Liver (tissue), 9 donors: ENCODE measurements around the gene RCSD1. TPM values are rescaled to one million over a fixed set of nuclear protein-coding genes. Genes with fewer than 3 reads are reported as not detected.

Experiments used
- DNase-seq: peaks from one replicate; pipeline ENCODE4 v3.0.0-alpha.2; 2017; ENCODE audit warnings: low spot score
- H3K27ac ChIP-seq, 2 donors: one replicate each; pipeline ENCODE4 v1.7.0; 2013; ENCODE audit warnings: inconsistent platforms in 2 of 2, low read length in 2 of 2, control low read depth in 1 of 2, low read depth in 1 of 2, mild to moderate bottlenecking in 1 of 2
- H3K27me3 ChIP-seq, 4 donors: one replicate each; pipeline versions ENCODE4 v1.6.1 to v1.7.0; 2013; ENCODE audit warnings: low read length in 3 of 4, inconsistent platforms in 1 of 4, mild to moderate bottlenecking in 1 of 4, moderate library complexity in 1 of 4; ENCODE audit not compliant: control insufficient read depth in 4 of 4, insufficient read depth in 4 of 4
- H3K36me3 ChIP-seq, 4 donors: one replicate each; pipeline versions ENCODE4 v1.6.1 to v1.7.0; 2013; ENCODE audit warnings: low read length in 3 of 4, mild to moderate bottlenecking in 3 of 4, low read depth in 1 of 4, moderate library complexity in 1 of 4; ENCODE audit not compliant: control insufficient read depth in 4 of 4, insufficient read depth in 3 of 4
- H3K4me1 ChIP-seq, 4 donors: one replicate each; pipeline versions ENCODE4 v1.6.1 to v1.7.0; 2013; ENCODE audit warnings: low read length in 3 of 4, mild to moderate bottlenecking in 3 of 4, moderate library complexity in 1 of 4; ENCODE audit not compliant: control insufficient read depth in 4 of 4, insufficient read depth in 4 of 4
- H3K4me3 ChIP-seq, 3 donors: one replicate each; pipeline versions ENCODE4 v1.6.1 to v1.7.0; 2013; ENCODE audit warnings: low read length in 3 of 3, control low read depth in 1 of 3, low read depth in 1 of 3, mild to moderate bottlenecking in 1 of 3
- H3K9ac ChIP-seq, 2 donors: one replicate each; pipeline ENCODE4 v1.7.0; 2013; ENCODE audit warnings: low read length in 2 of 2, mild to moderate bottlenecking in 2 of 2, moderate library complexity in 2 of 2, control low read depth in 1 of 2, low read depth in 1 of 2
- H3K9me3 ChIP-seq, 4 donors: one replicate each; pipeline versions ENCODE4 v1.6.1 to v1.7.0; 2013; ENCODE audit warnings: low read length in 3 of 4; ENCODE audit not compliant: control insufficient read depth in 4 of 4
- ATF3 ChIP-seq: IDR thresholded peaks from 2 replicates; pipeline ENCODE4 v1.6.1; 2016; ENCODE audit warnings: antibody characterized with exemption
- EGR1 ChIP-seq, 2 donors: IDR thresholded peaks; 2 replicates each; pipeline ENCODE4 v1.6.1; 2016 to 2018; ENCODE audit warnings: antibody characterized with exemption in 2 of 2, low read depth in 2 of 2
- FOXA2 ChIP-seq: IDR thresholded peaks from 2 replicates; pipeline ENCODE4 v1.6.1; 2016; ENCODE audit warnings: antibody characterized with exemption
- GABPA ChIP-seq, 2 donors: IDR thresholded peaks in 1 of 2; conservative IDR thresholded peaks in 1 of 2; 2 replicates each; pipeline ENCODE4 v1.6.1; 2016; ENCODE audit warnings: antibody characterized with exemption in 2 of 2, mild to moderate bottlenecking in 1 of 2, moderate library complexity in 1 of 2
- HNF4A ChIP-seq, 2 donors: conservative IDR thresholded peaks; 2 replicates each; pipeline ENCODE4 v1.6.1; 2016; ENCODE audit warnings: antibody characterized with exemption in 2 of 2, mild to moderate bottlenecking in 2 of 2
- HNF4G ChIP-seq: IDR thresholded peaks from 2 replicates; pipeline ENCODE4 v1.6.1; 2016; ENCODE audit warnings: antibody characterized with exemption
- JUND ChIP-seq, 2 donors: IDR thresholded peaks; 2 replicates each; pipeline ENCODE4 v1.6.1; 2016; ENCODE audit warnings: antibody characterized with exemption in 2 of 2
- NR2F2 ChIP-seq: IDR thresholded peaks from 2 replicates; pipeline ENCODE4 v1.6.1; 2016; ENCODE audit warnings: antibody characterized with exemption
- REST ChIP-seq: IDR thresholded peaks from 2 replicates; pipeline ENCODE4 v1.6.1; 2016; ENCODE audit warnings: antibody characterized with exemption, mild to moderate bottlenecking
- SP1 ChIP-seq: IDR thresholded peaks from 2 replicates; pipeline ENCODE4 v1.6.1; 2018; ENCODE audit warnings: antibody characterized with exemption, mild to moderate bottlenecking
- TAF1 ChIP-seq: conservative IDR thresholded peaks from 2 replicates; pipeline ENCODE4 v1.6.1; 2016; ENCODE audit warnings: antibody characterized with exemption, mild to moderate bottlenecking
- YY1 ChIP-seq: IDR thresholded peaks from 2 replicates; pipeline ENCODE4 v1.6.1; 2016; ENCODE audit warnings: antibody characterized with exemption, mild to moderate bottlenecking
- ZBTB33 ChIP-seq: IDR thresholded peaks from 2 replicates; pipeline ENCODE4 v1.6.1; 2016; ENCODE audit warnings: antibody characterized with exemption
- WGBS: extraction: QIAGEN DNeasy Blood & Tissue Kit; methylation state at CpG from one replicate; pipeline ENCODE4 v1.1.7; 2013; 5-methylcytosine and 5-hydroxymethylcytosine counted together
- polyA plus RNA-seq, 2 donors: library from polyadenylated mRNA; stranded (reverse) in 1 of 2; unstranded in 1 of 2; fragments of 200-250 nt in 1 of 2; fragments of >200 nt in 1 of 2; fragmentation: Nextera tagmentation in 1 of 2; extraction: Ambion mirVana in 1 of 2; gene quantifications; one replicate each; pipeline versions ENCODE4 v1.2.1 to v1.2.3, GENCODE V29; 2013 to 2015
- total RNA-seq, 2 donors: library from RNA; depleted of rRNA; stranded (reverse); fragments of >200 nt; gene quantifications; one replicate each; pipeline ENCODE4 v1.2.3, GENCODE V29; 2014
- TF ChIP-seq, protein P1 (sequence below): IDR thresholded peaks from 2 replicates; pipeline ENCODE4 v1.6.1; 2016; ENCODE audit warnings: antibody characterized with exemption
- TF ChIP-seq, protein P2 (sequence below): fragments of 150-350 bp; IDR thresholded peaks from 2 replicates; pipeline ENCODE4 v1.5.1; 2017; ENCODE audit warnings: improper control_type of control experiment, low read depth, low read length; ENCODE audit not compliant: missing input control
- donor health status: healthy.
- donor health status: healthy.
- donor health status: healthy.
- donor health status: healthy.
- donor health status: healthy.

RCSD1 gene
- total and polyA plus RNA-seq, 4 donors, result 3.1 to 15.0 (median 6.0) TPM

DNA sequence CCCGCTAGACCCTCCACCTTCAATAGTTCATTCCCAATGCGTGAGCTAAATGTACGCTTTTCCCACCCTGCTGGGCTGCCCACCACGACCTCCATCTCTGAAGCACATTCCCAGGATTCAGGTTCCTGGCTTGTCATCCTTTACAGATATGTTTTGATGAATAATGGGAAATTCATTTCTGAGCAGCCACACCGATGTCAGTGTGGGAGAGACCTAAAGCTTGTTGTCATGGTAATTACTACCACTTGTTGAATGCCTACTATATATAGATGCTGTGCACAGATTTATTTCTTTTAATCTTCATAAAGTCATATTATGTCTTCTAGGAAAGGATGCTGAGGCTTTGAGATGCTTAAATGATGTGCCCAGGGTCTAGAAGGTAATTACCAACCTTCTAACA lies 8.0 kb downstream of the RCSD1 start:
- H3K36me3 ChIP-seq, result peaks cover 0 to 5% (median 1%) of the 10 kb centered on the region in 4 donors
- no peak overlapping the region for H3K27ac ChIP-seq
- no peak overlapping the region for H3K4me3 ChIP-seq
- 67% methylated on average over 5 of the region's 5 CpGs for WGBS
- H3K4me1 ChIP-seq, result peaks cover 0 to 13% (median 3%) of the 10 kb centered on the region in 4 donors
- H3K9me3 ChIP-seq, result no peaks in the 10 kb centered on the region
- TF ChIP-seq YY1, result no peak
- H3K9ac ChIP-seq, result no peak overlapping the region
- H3K27me3 ChIP-seq, result no peaks in the 10 kb centered on the region
- DNase-seq, result no peak

GRCh38 chr1:167640051-167640450 lies 10.0 kb downstream of the RCSD1 start:
- no peak overlapping the region for H3K4me3 ChIP-seq
- no peaks in the 10 kb centered on the region for H3K9me3 ChIP-seq
- no peak overlapping the region for H3K27ac ChIP-seq
- peaks cover 0 to 10% (median 3%) of the 10 kb centered on the region in 4 donors for H3K4me1 ChIP-seq
- no peaks in the 10 kb centered on the region for H3K27me3 ChIP-seq
- 90% methylated on average over 8 of the region's 8 CpGs for WGBS
- H3K36me3 ChIP-seq, result peaks cover 0 to 5% (median 1%) of the 10 kb centered on the region in 4 donors
- TF ChIP-seq HNF4A (conservative IDR thresholded peaks at IDR 0.05), result no peak
- no peak for DNase-seq
- no peak overlapping the region for H3K9ac ChIP-seq

DNA sequence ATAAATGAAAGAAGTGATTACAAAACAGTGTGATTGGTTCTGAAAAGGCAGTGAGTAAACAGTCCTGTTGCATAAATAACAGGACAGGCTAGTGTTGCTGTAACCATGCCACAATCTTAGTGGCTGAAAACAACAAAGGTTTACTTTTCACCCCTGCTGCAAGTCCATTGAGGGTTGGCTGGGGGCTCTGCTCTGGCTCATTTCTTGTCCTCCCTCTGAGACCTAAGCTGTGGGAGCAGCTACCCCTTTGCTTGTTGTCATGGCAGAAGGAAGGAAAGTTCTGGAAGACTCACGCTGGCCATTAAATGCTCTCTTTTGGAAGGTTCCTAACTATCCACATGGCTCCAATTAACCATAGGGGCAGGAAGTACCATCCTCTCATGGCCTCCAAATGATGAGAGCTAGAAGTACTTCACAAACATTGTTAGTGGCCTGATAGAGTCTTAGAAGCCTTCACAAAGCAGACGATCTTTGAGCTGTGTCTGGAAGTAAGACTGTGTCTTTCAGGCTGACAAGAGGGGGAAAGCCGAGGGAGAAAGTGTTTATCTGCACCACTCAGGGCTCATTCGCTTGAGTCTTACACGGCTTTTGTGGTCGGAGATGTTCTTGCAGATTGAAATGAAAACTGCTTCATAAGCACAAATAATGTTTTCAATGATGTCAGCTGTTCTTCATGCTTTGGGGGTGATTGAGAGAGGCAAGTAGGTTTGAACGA lies 11.9 kb downstream of the RCSD1 start:
- Histone ChIP-seq H3K9ac (no peak overlapping the region), H3K4me3 (no peak overlapping the region), H3K36me3 (peaks cover 0 to 5% (median 1%) of the 10 kb centered on the region in 4 donors), H3K9me3 (no peaks in the 10 kb centered on the region), H3K27ac (no peak overlapping the region), H3K27me3 (no peaks in the 10 kb centered on the region), H3K4me1 (peaks cover 0 to 10% (median under 1%) of the 10 kb centered on the region in 4 donors)
- WGBS, result 76% methylated on average over 7 of the region's 7 CpGs
- no peak for DNase-seq
- no peak for TF ChIP-seq GABPA (IDR thresholded peaks at IDR 0.05 in 1 of 2, conservative IDR thresholded peaks at IDR 0.05 in 1 of 2)
- no peak for TF ChIP-seq JUND (IDR thresholded peaks at IDR 0.05)
- TF ChIP-seq FOXA2, result no peak
- TF ChIP-seq HNF4G, result no peak
- no peak for TF ChIP-seq EGR1 (IDR thresholded peaks at IDR 0.05; ENCODE audit: low read depth in 2 of 2)
- TF ChIP-seq REST, result no peak
- TF ChIP-seq NR2F2, result no peak
- no peak for TF ChIP-seq HNF4A (conservative IDR thresholded peaks at IDR 0.05)
- no peak for TF ChIP-seq ZBTB33
- TF ChIP-seq, protein P1, sequence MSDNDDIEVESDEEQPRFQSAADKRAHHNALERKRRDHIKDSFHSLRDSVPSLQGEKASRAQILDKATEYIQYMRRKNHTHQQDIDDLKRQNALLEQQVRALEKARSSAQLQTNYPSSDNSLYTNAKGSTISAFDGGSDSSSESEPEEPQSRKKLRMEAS, result no peak
- no peak for TF ChIP-seq ATF3
- TF ChIP-seq, protein P2, sequence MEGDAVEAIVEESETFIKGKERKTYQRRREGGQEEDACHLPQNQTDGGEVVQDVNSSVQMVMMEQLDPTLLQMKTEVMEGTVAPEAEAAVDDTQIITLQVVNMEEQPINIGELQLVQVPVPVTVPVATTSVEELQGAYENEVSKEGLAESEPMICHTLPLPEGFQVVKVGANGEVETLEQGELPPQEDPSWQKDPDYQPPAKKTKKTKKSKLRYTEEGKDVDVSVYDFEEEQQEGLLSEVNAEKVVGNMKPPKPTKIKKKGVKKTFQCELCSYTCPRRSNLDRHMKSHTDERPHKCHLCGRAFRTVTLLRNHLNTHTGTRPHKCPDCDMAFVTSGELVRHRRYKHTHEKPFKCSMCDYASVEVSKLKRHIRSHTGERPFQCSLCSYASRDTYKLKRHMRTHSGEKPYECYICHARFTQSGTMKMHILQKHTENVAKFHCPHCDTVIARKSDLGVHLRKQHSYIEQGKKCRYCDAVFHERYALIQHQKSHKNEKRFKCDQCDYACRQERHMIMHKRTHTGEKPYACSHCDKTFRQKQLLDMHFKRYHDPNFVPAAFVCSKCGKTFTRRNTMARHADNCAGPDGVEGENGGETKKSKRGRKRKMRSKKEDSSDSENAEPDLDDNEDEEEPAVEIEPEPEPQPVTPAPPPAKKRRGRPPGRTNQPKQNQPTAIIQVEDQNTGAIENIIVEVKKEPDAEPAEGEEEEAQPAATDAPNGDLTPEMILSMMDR, result no peak
- no peak for TF ChIP-seq TAF1
- TF ChIP-seq SP1, result no peak
